ENCODE results near the gene ALMS1. TPM values are rescaled to one million over a fixed set of nuclear protein-coding genes. Genes with fewer than 3 reads are reported as not detected.
"Not testable (repeated sequence)": the region's sequence is repeated elsewhere in the genome, so short reads cannot be mapped to it uniquely, and the experiment has no call there.

The ALMS1 gene
- total and polyA plus RNA-seq, 7 experiments from 2014 or later, result 2.7 to 46.7 (median 23.5) TPM

DNA sequence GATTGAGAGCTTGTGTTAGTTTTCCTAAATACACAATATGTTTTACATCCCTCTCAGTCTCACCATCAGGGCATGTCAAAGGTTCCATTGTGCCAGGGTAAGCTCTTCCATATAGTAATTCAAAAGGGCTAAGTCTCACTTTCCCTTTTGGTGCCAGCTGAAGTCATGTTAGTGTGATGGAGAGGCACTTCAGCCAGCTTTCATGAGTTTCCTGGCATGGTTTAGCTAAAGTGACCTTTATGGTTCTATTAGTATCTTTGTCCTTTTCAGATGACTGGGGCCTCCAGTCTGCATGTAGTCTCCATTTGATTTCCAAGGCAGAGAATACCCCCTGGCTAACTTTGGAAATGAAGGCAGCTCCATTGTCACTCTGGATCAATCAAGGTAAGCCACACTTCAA is 229.4 kb downstream of the ALMS1 start:
- Histone ChIP-seq H3K36me3 (ENCODE audit: control insufficient read depth in 2 of 3, insufficient read depth in 3 of 3, low read length in 3 of 3) (no peaks in the 10 kb centered on the region), H3K4me3 (ENCODE audit: low read length) (no peak overlapping the region), H3K27ac (ENCODE audit: low read depth, low read length) (no peak overlapping the region), H3K4me1 (ENCODE audit: control insufficient read depth in 2 of 2, insufficient read depth in 2 of 2, low read length in 2 of 2) (no peaks in the 10 kb centered on the region), H3K9me3 (ENCODE audit: control insufficient read depth in 2 of 3, low read length in 3 of 3) (no peaks in the 10 kb centered on the region), H3K27me3 (ENCODE audit: control insufficient read depth in 2 of 2, insufficient read depth in 2 of 2, low read length in 2 of 2) (no peaks in the 10 kb centered on the region)
- Mint-ChIP-seq H3K4me3 (no peak overlapping the region), H3K27ac (no peak overlapping the region), H3K4me1 (peaks cover 0 to 9% (median 0%) of the 10 kb centered on the region in 7 donors), H3K36me3 (peaks cover 0 to 38% (median 5%) of the 10 kb centered on the region in 5 donors), H3K27me3 (peaks cover 0 to 2% (median 0%) of the 10 kb centered on the region in 5 donors), H3K9me3 (no peaks in the 10 kb centered on the region)
- intact Hi-C loops (cut with micrococcal nuclease), result no loop called here
- no peak for DNase-seq
- ATAC-seq, result no peak
- POLR2A ChIA-PET, result no interaction called here
- CTCF ChIA-PET, result no interaction called here

GRCh38 chr2:73619925-73620324 is 234.3 kb downstream of the ALMS1 start:
- POLR2A ChIA-PET; H3K27ac Mint-ChIP-seq; H3K4me3 Mint-ChIP-seq; intact Hi-C loops (cut with micrococcal nuclease); ATAC-seq; H3K27me3 ChIP-seq (ENCODE audit: control insufficient read depth in 2 of 2, insufficient read depth in 2 of 2, low read length in 2 of 2); CTCF ChIA-PET; H3K9me3 ChIP-seq (ENCODE audit: control insufficient read depth in 2 of 3, low read length in 3 of 3); H3K4me3 ChIP-seq (ENCODE audit: low read length); H3K27ac ChIP-seq (ENCODE audit: low read depth, low read length); DNase-seq; H3K9me3 Mint-ChIP-seq; H3K36me3 ChIP-seq (ENCODE audit: control insufficient read depth in 2 of 3, insufficient read depth in 3 of 3, low read length in 3 of 3); H3K4me1 Mint-ChIP-seq; H3K4me1 ChIP-seq (ENCODE audit: control insufficient read depth in 2 of 2, insufficient read depth in 2 of 2, low read length in 2 of 2): not testable (repeated sequence)
- Mint-ChIP-seq H3K27me3 (peaks cover 0 to 11% (median 0%) of the 10 kb centered on the region in 5 donors), H3K36me3 (peaks cover 0 to 27% (median 6%) of the 10 kb centered on the region in 5 donors)

- peaks cover 0 to 14% (median 0%) of the 10 kb centered on the region in 5 donors for H3K27me3 Mint-ChIP-seq
- H3K4me3 Mint-ChIP-seq; H3K4me1 ChIP-seq (ENCODE audit: control insufficient read depth in 2 of 2, insufficient read depth in 2 of 2, low read length in 2 of 2); H3K4me3 ChIP-seq (ENCODE audit: low read length); POLR2A ChIA-PET; CTCF ChIA-PET; H3K27ac ChIP-seq (ENCODE audit: low read depth, low read length); ATAC-seq; H3K4me1 Mint-ChIP-seq; H3K9me3 ChIP-seq (ENCODE audit: control insufficient read depth in 2 of 3, low read length in 3 of 3); DNase-seq; intact Hi-C loops (cut with micrococcal nuclease); H3K27me3 ChIP-seq (ENCODE audit: control insufficient read depth in 2 of 2, insufficient read depth in 2 of 2, low read length in 2 of 2); H3K27ac Mint-ChIP-seq; H3K36me3 ChIP-seq (ENCODE audit: control insufficient read depth in 2 of 3, insufficient read depth in 3 of 3, low read length in 3 of 3): not testable (repeated sequence)
- H3K36me3 Mint-ChIP-seq, result peaks cover 0 to 23% (median 17%) of the 10 kb centered on the region in 5 donors
- peaks cover 0 to 18% (median 5%) of the 10 kb centered on the region in 11 donors for H3K9me3 Mint-ChIP-seq
Observed at GRCh38 chr2:73624036-73624435, 238.4 kb downstream of the ALMS1 start.

- DNase-seq; H3K4me3 ChIP-seq (ENCODE audit: low read length); POLR2A ChIA-PET; H3K4me1 ChIP-seq (ENCODE audit: control insufficient read depth in 2 of 2, insufficient read depth in 2 of 2, low read length in 2 of 2); H3K27ac Mint-ChIP-seq; CTCF ChIA-PET; H3K36me3 ChIP-seq (ENCODE audit: control insufficient read depth in 2 of 3, insufficient read depth in 3 of 3, low read length in 3 of 3); ATAC-seq; H3K27me3 ChIP-seq (ENCODE audit: control insufficient read depth in 2 of 2, insufficient read depth in 2 of 2, low read length in 2 of 2); H3K27ac ChIP-seq (ENCODE audit: low read depth, low read length); H3K9me3 ChIP-seq (ENCODE audit: control insufficient read depth in 2 of 3, low read length in 3 of 3); intact Hi-C loops (cut with micrococcal nuclease); H3K4me3 Mint-ChIP-seq; H3K4me1 Mint-ChIP-seq: not testable (repeated sequence)
- H3K36me3 Mint-ChIP-seq, result peaks cover 0 to 26% (median 20%) of the 10 kb centered on the region in 5 donors
- peaks cover 0 to 24% (median 6%) of the 10 kb centered on the region in 11 donors for H3K9me3 Mint-ChIP-seq
- peaks cover 0 to 14% (median 0%) of the 10 kb centered on the region in 5 donors for H3K27me3 Mint-ChIP-seq
Observed at GRCh38 chr2:73624625-73625024, 239.0 kb downstream of the ALMS1 start.

GRCh38 chr2:73626237-73626636 is 240.6 kb downstream of the ALMS1 start:
- H3K9me3 ChIP-seq (ENCODE audit: control insufficient read depth in 2 of 3, low read length in 3 of 3); H3K36me3 ChIP-seq (ENCODE audit: control insufficient read depth in 2 of 3, insufficient read depth in 3 of 3, low read length in 3 of 3); H3K27ac ChIP-seq (ENCODE audit: low read depth, low read length); H3K27me3 ChIP-seq (ENCODE audit: control insufficient read depth in 2 of 2, insufficient read depth in 2 of 2, low read length in 2 of 2); H3K4me3 Mint-ChIP-seq; H3K4me3 ChIP-seq (ENCODE audit: low read length); intact Hi-C loops (cut with micrococcal nuclease); H3K4me1 ChIP-seq (ENCODE audit: control insufficient read depth in 2 of 2, insufficient read depth in 2 of 2, low read length in 2 of 2); POLR2A ChIA-PET; ATAC-seq; DNase-seq; H3K27ac Mint-ChIP-seq; CTCF ChIA-PET: not testable (repeated sequence)
- H3K36me3 Mint-ChIP-seq, result peaks cover 0 to 24% (median 21%) of the 10 kb centered on the region in 5 donors
- H3K27me3 Mint-ChIP-seq, result peaks cover 0 to 17% (median 0%) of the 10 kb centered on the region in 5 donors
- peaks cover 0 to 11% (median 0%) of the 10 kb centered on the region in 7 donors for H3K4me1 Mint-ChIP-seq
- peaks cover 0 to 25% (median 7%) of the 10 kb centered on the region in 11 donors for H3K9me3 Mint-ChIP-seq

DNA sequence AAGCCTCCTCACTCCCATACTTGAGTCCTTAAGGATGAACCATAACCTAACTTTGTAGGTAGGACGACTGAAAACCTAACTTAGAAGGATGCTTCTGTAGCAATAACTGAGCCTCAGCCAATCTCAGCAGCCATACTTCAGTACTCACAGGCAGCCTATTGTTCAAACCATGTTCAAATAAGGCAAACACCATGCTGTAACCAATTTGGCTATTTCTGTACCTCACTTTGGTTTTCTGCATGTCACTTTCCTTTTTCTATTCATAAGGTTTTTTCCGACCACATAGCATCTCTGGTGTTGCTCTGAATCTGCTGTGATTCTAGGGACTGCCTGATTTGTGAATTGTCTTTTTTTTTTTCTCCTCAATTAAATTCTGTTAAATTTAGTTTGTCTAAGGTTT is 242.9 kb downstream of the ALMS1 start:
- Mint-ChIP-seq H3K9me3 (peaks cover 0 to 25% (median 5%) of the 10 kb centered on the region in 11 donors), H3K36me3 (peaks cover 0 to 20% (median 15%) of the 10 kb centered on the region in 5 donors), H3K27me3 (peaks cover 0 to 12% (median 0%) of the 10 kb centered on the region in 5 donors), H3K4me1 (peaks cover 0 to 11% (median 0%) of the 10 kb centered on the region in 7 donors)
- H3K9me3 ChIP-seq (ENCODE audit: control insufficient read depth in 2 of 3, low read length in 3 of 3); H3K4me1 ChIP-seq (ENCODE audit: control insufficient read depth in 2 of 2, insufficient read depth in 2 of 2, low read length in 2 of 2); H3K4me3 ChIP-seq (ENCODE audit: low read length); H3K27ac Mint-ChIP-seq; intact Hi-C loops (cut with micrococcal nuclease); POLR2A ChIA-PET; H3K36me3 ChIP-seq (ENCODE audit: control insufficient read depth in 2 of 3, insufficient read depth in 3 of 3, low read length in 3 of 3); H3K27me3 ChIP-seq (ENCODE audit: control insufficient read depth in 2 of 2, insufficient read depth in 2 of 2, low read length in 2 of 2); ATAC-seq; H3K4me3 Mint-ChIP-seq; H3K27ac ChIP-seq (ENCODE audit: low read depth, low read length); CTCF ChIA-PET; DNase-seq: not testable (repeated sequence)

DNA sequence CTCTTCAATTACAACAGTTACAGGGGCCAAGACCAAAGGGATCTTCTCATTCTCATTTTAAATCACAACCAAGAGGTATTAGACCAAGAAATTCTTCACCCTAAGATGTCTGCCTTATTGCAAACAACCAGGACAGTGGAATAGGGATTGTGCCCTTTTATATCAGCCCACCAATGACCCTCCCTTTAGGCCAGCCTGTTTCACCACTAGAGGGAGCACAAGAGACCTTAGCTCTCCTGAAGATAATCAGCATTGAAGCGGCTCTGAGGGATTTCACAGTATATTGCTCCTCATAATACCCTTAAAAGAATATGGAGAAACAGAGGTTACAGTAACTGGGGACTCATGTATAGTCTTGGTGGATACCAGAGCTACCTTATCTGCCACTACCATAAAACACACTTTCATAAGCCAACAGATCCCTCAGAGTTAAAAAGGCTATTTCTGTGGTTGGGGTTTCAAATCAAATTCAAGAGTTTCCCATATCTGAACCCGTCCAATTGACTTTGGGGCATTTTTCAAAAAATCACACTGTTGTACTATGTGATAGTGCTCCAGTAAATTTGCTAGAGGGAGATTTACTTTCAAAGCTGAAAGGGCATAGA is 245.1 kb downstream of the ALMS1 start:
- Mint-ChIP-seq H3K36me3 (peaks cover 0 to 20% (median 15%) of the 10 kb centered on the region in 5 donors), H3K9me3 (peaks cover 0 to 25% (median 5%) of the 10 kb centered on the region in 11 donors)
- H3K4me3 ChIP-seq (ENCODE audit: low read length); H3K9me3 ChIP-seq (ENCODE audit: control insufficient read depth in 2 of 3, low read length in 3 of 3); intact Hi-C loops (cut with micrococcal nuclease); H3K36me3 ChIP-seq (ENCODE audit: control insufficient read depth in 2 of 3, insufficient read depth in 3 of 3, low read length in 3 of 3); H3K27me3 Mint-ChIP-seq; CTCF ChIA-PET; H3K27ac ChIP-seq (ENCODE audit: low read depth, low read length); H3K4me3 Mint-ChIP-seq; H3K4me1 ChIP-seq (ENCODE audit: control insufficient read depth in 2 of 2, insufficient read depth in 2 of 2, low read length in 2 of 2); POLR2A ChIA-PET; H3K27ac Mint-ChIP-seq; H3K27me3 ChIP-seq (ENCODE audit: control insufficient read depth in 2 of 2, insufficient read depth in 2 of 2, low read length in 2 of 2); H3K4me1 Mint-ChIP-seq: not testable (repeated sequence)
- DNase-seq, result peak in 1 of 9 donors; percentile 8
- peak; percentile 73 for ATAC-seq
